DOHH2 (cell line): ENCODE results near the gene FCN1.

Experiments used
- H3F3A ChIP-seq: fragments of 200-600 bp; sonication (generic), shearing (Covaris generic); 2 replicates; pipeline ENCODE4 v1.6.0; 2016; ENCODE audit warnings: antibody characterized with exemption, mild to moderate bottlenecking; ENCODE audit not compliant: control insufficient read depth, insufficient read depth
- H3K27ac ChIP-seq: fragments of 200-600 bp; sonication (generic); 2 replicates; pipeline ENCODE4 v1.5.1; 2014; ENCODE audit warnings: low read depth, mild to moderate bottlenecking, low read length, moderate library complexity
- H3K27me3 ChIP-seq: fragments of 200-600 bp; sonication (generic); 2 replicates; pipeline ENCODE4 v1.6.1; 2014; ENCODE audit warnings: mild to moderate bottlenecking, low read length, mixed read lengths; ENCODE audit not compliant: control insufficient read depth
- H3K36me3 ChIP-seq: fragments of 200-600 bp; sonication (generic); 2 replicates; pipeline ENCODE4 v1.6.1; 2014; ENCODE audit warnings: mild to moderate bottlenecking, low read length, moderate library complexity, mixed read lengths; ENCODE audit not compliant: control insufficient read depth
- H3K4me1 ChIP-seq: fragments of 200-600 bp; sonication (generic); 2 replicates; pipeline ENCODE4 v1.6.1; 2014; ENCODE audit warnings: mild to moderate bottlenecking, low read length, mixed read lengths; ENCODE audit not compliant: control insufficient read depth
- H3K4me2 ChIP-seq: fragments of 200-600 bp; sonication (generic); 2 replicates; pipeline ENCODE4 v1.6.0; 2014; ENCODE audit warnings: mild to moderate bottlenecking, low read length, moderate library complexity
- H3K4me3 ChIP-seq: fragments of 200-600 bp; sonication (generic); 2 replicates; pipeline ENCODE4 v1.5.1; 2014; ENCODE audit warnings: mild to moderate bottlenecking, low read length, mixed read lengths
- H3K79me2 ChIP-seq: fragments of 200-600 bp; sonication (generic); 2 replicates; pipeline ENCODE4 v1.6.1; 2014; ENCODE audit warnings: mild to moderate bottlenecking, low read length, mixed read lengths; ENCODE audit not compliant: control insufficient read depth
- H3K9me2 ChIP-seq: fragments of 200-600 bp; sonication (generic); replicated peaks from 2 replicates; pipeline ENCODE4 v1.6.1; 2014; ENCODE audit warnings: mild to moderate bottlenecking, low read length, mixed read lengths; ENCODE audit not compliant: control insufficient read depth
- H3K9me3 ChIP-seq: fragments of 200-600 bp; sonication (generic); 2 replicates; pipeline ENCODE4 v1.6.1; 2014; ENCODE audit warnings: antibody characterized with exemption, low read length, mixed read lengths; ENCODE audit not compliant: control insufficient read depth, insufficient read depth
- H4K20me1 ChIP-seq: fragments of 200-600 bp; sonication (generic); 2 replicates; pipeline ENCODE4 v1.6.0; 2014; ENCODE audit warnings: low read depth, mild to moderate bottlenecking, antibody characterized with exemption, low read length, moderate library complexity; ENCODE audit not compliant: control insufficient read depth, insufficient read depth
- EZH2phosphoT487 ChIP-seq: fragments of 200-600 bp; sonication (generic); IDR thresholded peaks from 2 replicates; pipeline ENCODE4 v1.6.1; 2017; ENCODE audit warnings: borderline replicate concordance, mild to moderate bottlenecking, antibody characterized with exemption, low read length, moderate library complexity, mixed read lengths
- TF ChIP-seq, protein P1 (sequence below): fragments of 200-600 bp; sonication (generic); IDR thresholded peaks from one replicate; pipeline ENCODE4 v1.5.1; 2014; ENCODE audit warnings: antibody characterized with exemption, mild to moderate bottlenecking, low read depth, low read length; ENCODE audit not compliant: poor library complexity, severe bottlenecking

Gene FCN1

DNA sequence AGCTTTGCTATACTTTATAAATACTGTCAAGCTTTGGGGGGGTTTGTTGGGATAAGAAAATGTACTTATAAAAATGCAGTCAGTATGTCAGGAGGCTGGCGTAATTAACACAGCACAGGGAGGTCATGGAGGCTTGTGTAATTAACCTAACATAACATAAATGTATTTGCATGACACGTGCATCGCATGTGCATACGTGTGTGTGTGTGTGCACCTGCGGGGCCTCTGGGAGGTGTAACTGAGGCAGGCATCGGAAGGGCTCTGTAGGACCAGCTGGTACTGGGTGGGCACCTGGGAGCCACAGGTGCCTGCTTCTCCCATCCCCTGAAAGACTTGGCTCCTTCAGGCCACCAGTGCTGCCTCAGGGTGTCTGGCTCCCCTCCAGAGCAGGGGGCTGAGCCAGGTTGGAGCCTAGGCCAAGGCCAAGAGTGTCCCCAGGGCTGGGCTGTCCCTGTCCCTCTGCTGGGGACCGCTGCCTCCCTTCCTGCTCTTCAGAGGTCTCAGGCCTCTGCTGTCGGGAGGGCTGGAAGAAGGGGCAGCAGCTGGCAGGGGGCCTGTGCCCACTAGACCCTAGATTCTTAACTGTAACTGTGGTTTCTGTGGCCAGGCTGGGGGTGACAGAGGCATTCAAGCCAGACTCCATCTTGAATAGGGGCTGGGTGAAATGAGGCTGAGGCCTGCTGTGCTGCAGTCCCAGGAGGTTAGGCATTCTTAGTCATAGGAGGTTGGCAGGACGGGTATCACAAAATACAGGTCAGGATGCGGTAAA, 28.1 kb downstream of the FCN1 start:
- Histone ChIP-seq H3K79me2 (no peaks in the 10 kb centered on the region), H3K4me3 (no peak overlapping the region), H3K9me2 (no peaks in the 10 kb centered on the region), H3K36me3 (no peaks in the 10 kb centered on the region), H3K4me2 (peak overlapping the region; percentile 16), H3K4me1 (peaks cover 21% of the 10 kb centered on the region), H3K27me3 (no peaks in the 10 kb centered on the region), H3F3A (no peaks in the 10 kb centered on the region), H3K9me3 (no peaks in the 10 kb centered on the region), H4K20me1 (no peaks in the 10 kb centered on the region), H3K27ac (no peak overlapping the region)
- TF ChIP-seq, protein P1, sequence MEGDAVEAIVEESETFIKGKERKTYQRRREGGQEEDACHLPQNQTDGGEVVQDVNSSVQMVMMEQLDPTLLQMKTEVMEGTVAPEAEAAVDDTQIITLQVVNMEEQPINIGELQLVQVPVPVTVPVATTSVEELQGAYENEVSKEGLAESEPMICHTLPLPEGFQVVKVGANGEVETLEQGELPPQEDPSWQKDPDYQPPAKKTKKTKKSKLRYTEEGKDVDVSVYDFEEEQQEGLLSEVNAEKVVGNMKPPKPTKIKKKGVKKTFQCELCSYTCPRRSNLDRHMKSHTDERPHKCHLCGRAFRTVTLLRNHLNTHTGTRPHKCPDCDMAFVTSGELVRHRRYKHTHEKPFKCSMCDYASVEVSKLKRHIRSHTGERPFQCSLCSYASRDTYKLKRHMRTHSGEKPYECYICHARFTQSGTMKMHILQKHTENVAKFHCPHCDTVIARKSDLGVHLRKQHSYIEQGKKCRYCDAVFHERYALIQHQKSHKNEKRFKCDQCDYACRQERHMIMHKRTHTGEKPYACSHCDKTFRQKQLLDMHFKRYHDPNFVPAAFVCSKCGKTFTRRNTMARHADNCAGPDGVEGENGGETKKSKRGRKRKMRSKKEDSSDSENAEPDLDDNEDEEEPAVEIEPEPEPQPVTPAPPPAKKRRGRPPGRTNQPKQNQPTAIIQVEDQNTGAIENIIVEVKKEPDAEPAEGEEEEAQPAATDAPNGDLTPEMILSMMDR: no peak
- no peak for TF ChIP-seq EZH2phosphoT487

DNA sequence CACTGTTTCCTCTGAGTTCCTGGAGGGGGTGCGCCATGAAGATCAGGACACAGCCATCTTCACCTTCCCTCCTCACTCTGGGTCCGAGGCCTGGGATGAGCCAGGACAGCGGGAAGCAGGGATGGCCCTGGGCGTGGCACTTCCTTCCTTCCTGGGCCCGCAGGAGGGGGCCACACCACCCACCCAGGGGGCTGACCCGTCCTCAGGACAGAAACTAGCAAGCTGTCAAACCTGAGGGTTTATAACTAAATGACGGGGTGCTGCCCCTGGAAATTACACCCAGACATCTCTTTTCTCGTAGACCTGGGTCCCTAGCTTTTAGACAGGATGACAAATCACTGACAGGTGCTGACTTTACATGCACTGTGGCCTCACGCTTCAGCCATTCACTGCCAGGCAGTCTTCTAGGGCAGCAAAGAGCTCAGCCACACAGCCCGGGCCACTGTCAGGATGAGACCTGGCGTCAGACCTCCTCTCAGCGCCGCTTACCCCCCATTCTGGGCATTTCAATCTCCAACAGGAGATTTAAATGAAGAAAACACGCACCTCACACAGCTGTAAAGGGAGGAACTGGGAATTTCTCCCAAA, 29.0 kb downstream of the FCN1 start:
- no peaks in the 10 kb centered on the region for H3K36me3 ChIP-seq
- TF ChIP-seq, protein P1: no peak
- no peak for TF ChIP-seq EZH2phosphoT487
- H3K9me3 ChIP-seq: no peaks in the 10 kb centered on the region
- no peaks in the 10 kb centered on the region for H3F3A ChIP-seq
- H3K4me2 ChIP-seq: no peak overlapping the region
- no peak overlapping the region for H3K4me3 ChIP-seq
- no peaks in the 10 kb centered on the region for H3K27me3 ChIP-seq
- H3K4me1 ChIP-seq: peaks cover 21% of the 10 kb centered on the region
- H3K27ac ChIP-seq: no peak overlapping the region
- no peaks in the 10 kb centered on the region for H3K9me2 ChIP-seq
- H3K79me2 ChIP-seq: no peaks in the 10 kb centered on the region
- H4K20me1 ChIP-seq: no peaks in the 10 kb centered on the region

DNA sequence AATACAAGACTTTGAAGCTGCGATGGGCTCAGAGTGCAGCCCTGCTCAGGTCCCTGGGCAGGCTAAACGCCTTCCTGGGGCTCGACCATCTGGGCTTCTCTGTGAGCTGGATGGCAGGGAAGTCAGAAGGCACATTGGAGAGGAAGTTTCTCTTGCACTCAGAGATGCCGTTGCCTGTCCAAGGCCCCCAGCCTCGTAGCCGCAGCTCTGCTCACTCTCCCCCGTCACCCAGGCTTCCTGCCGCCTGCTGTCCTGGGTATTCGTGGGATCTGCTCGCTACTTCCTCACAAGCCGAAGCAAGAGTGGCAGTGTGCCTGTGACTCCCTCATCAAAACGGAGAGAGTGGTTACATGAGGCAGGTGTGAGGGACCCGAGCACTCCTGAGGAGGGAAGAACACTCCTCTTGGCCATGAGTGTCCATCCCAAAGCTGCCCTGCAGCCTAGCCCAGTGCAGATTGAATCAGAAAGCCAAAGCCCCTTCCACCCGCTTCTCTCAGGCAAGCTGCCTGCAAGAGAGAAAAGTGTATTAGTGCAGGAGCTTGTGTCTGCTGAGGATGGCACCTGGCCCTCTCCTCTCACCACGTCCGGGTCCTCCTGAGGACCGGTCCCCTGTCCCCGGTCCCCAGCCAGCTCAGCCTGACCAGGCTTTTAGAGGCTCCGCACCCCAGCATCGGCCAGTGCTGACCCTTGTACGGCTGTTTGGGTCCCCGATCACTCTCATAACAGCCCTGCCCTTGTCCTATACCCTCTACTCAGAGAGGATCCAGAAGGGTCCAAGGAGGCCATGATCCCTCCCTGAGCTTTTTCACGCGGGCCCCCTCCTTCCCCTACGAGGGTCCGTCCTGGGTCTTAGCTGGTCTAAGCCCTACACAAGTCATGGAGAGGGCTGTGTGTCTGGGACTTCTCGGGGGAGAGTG, 29.8 kb downstream of the FCN1 start:
- Histone ChIP-seq H3K36me3 (no peaks in the 10 kb centered on the region), H3K9me2 (no peaks in the 10 kb centered on the region), H3K4me3 (no peak overlapping the region), H3K79me2 (no peaks in the 10 kb centered on the region), H3K4me1 (peaks cover 21% of the 10 kb centered on the region), H3K27me3 (no peaks in the 10 kb centered on the region), H3K4me2 (no peak overlapping the region), H3K27ac (no peak overlapping the region), H3F3A (no peaks in the 10 kb centered on the region), H4K20me1 (no peaks in the 10 kb centered on the region), H3K9me3 (no peaks in the 10 kb centered on the region)
- TF ChIP-seq, protein P1: no peak
- TF ChIP-seq EZH2phosphoT487: no peak
